Upper lobe of right lung (tissue), 1 donor: ENCODE results near the gene STYK1. TPM values are rescaled to one million over a fixed set of nuclear protein-coding genes. Genes with fewer than 3 reads are reported as not detected.
"Not testable (repeated sequence)": the region's sequence is repeated elsewhere in the genome, so short reads cannot be mapped to it uniquely, and the experiment has no call there.

Experiments used
- ATAC-seq: fragments of 200-7000 bp; cut with Tn5 transposase; one replicate; pipeline ENCODE4 v1.9.1; 2020; ENCODE audit warnings: mild to moderate bottlenecking, moderate library complexity
- DNase-seq: peaks from one replicate; pipeline ENCODE4 v3.0.0-alpha.2; 2020
- H3K27ac ChIP-seq: fragments of 200-600 bp; one replicate; pipeline ENCODE4 v1.8.0; 2022
- H3K27me3 ChIP-seq: fragments of 200-600 bp; one replicate; pipeline ENCODE4 v1.8.0; 2022; ENCODE audit warnings: mild to moderate bottlenecking
- H3K36me3 ChIP-seq: fragments of 200-600 bp; one replicate; pipeline ENCODE4 v1.8.0; 2022
- H3K4me1 ChIP-seq: fragments of 200-600 bp; one replicate; pipeline ENCODE4 v1.8.0; 2022
- H3K4me3 ChIP-seq: fragments of 200-600 bp; one replicate; pipeline ENCODE4 v1.8.0; 2022; ENCODE audit warnings: mild to moderate bottlenecking
- H3K9me3 ChIP-seq: fragments of 200-600 bp; one replicate; pipeline ENCODE4 v1.8.0; 2022
- intact Hi-C: fragments of 100-400 bp; cut with DNase I; formaldehyde crosslinking; loops from one replicate; pipeline ENCODE4 v1.11.0; 2022
- total RNA-seq: library from RNA; stranded (reverse); fragmentation: NEBNext Ultra II Directional; extraction: Animal tissue kit (Norgen Biotek cat#: 25700); gene quantifications from one replicate; pipeline ENCODE4 v1.2.1, GENCODE V29; 2021
- TF ChIP-seq, protein P1 (sequence below): fragments of 200-600 bp; IDR thresholded peaks from one replicate; pipeline ENCODE4 v1.8.0; 2022; ENCODE audit warnings: antibody characterized with exemption
- donor health status: DM: no; HTN: yes; CAD: no; lungs with severe emphysema.

STYK1 gene
- total RNA-seq, 1 donor from 2014 or later, result 0.93 TPM

- no peaks in the 10 kb centered on the region for H3K27me3 ChIP-seq
- no peaks in the 10 kb centered on the region for H3K4me1 ChIP-seq
- H3K27ac ChIP-seq, result no peak overlapping the region
- H3K4me3 ChIP-seq, result no peak overlapping the region
- DNase-seq (no peak), ATAC-seq (no peak)
- no peaks in the 10 kb centered on the region for H3K9me3 ChIP-seq
- intact Hi-C loops, result no loop called here
- H3K36me3 ChIP-seq, result no peaks in the 10 kb centered on the region
- TF ChIP-seq, protein P1, sequence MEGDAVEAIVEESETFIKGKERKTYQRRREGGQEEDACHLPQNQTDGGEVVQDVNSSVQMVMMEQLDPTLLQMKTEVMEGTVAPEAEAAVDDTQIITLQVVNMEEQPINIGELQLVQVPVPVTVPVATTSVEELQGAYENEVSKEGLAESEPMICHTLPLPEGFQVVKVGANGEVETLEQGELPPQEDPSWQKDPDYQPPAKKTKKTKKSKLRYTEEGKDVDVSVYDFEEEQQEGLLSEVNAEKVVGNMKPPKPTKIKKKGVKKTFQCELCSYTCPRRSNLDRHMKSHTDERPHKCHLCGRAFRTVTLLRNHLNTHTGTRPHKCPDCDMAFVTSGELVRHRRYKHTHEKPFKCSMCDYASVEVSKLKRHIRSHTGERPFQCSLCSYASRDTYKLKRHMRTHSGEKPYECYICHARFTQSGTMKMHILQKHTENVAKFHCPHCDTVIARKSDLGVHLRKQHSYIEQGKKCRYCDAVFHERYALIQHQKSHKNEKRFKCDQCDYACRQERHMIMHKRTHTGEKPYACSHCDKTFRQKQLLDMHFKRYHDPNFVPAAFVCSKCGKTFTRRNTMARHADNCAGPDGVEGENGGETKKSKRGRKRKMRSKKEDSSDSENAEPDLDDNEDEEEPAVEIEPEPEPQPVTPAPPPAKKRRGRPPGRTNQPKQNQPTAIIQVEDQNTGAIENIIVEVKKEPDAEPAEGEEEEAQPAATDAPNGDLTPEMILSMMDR, result no peak
These were observed 9.4 kb downstream of the STYK1 start for GRCh38 chr12:10664499-10664898.

- Histone ChIP-seq H3K4me1 (no peaks in the 10 kb centered on the region), H3K27ac (no peak overlapping the region), H3K27me3 (no peaks in the 10 kb centered on the region), H3K36me3 (no peaks in the 10 kb centered on the region), H3K4me3 (no peak overlapping the region), H3K9me3 (no peaks in the 10 kb centered on the region)
- TF ChIP-seq, protein P1, result no peak
- no peak for DNase-seq
- ATAC-seq, result no peak
- intact Hi-C loops, result no loop called here
These were observed 10.0 kb downstream of the STYK1 start for GRCh38 chr12:10663869-10664268.

GRCh38 chr12:10661338-10661737 is 12.5 kb downstream of the STYK1 start:
- intact Hi-C loops, result no loop called here
- no peaks in the 10 kb centered on the region for H3K9me3 ChIP-seq
- no peaks in the 10 kb centered on the region for H3K4me1 ChIP-seq
- no peaks in the 10 kb centered on the region for H3K36me3 ChIP-seq
- no peaks in the 10 kb centered on the region for H3K27me3 ChIP-seq
- TF ChIP-seq, protein P1, result no peak
- no peak for DNase-seq
- ATAC-seq, result peak; percentile 21
- no peak overlapping the region for H3K27ac ChIP-seq
- no peak overlapping the region for H3K4me3 ChIP-seq

DNA sequence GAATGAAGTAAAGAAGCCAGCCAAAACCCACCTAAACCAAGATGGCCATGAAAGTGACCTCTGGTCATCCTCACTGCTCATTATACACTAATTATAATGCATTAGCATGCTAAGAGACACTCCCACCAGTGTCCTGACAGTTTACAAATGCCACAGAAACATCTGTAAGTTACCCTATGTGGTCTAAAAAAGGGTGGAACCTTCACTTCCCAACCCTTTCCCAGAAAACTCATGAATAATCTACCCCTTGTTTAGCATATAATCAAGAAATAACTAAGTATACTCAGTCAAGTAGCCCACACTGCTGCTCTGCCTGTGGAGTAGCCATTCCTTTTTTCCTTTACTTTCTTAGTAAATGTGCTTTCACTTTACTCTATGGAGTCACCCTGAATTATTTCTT is 19.8 kb downstream of the STYK1 start:
- no peak for ATAC-seq
- no peak for DNase-seq
- Histone ChIP-seq H3K9me3 (no peaks in the 10 kb centered on the region), H3K36me3 (no peaks in the 10 kb centered on the region), H3K4me1 (no peaks in the 10 kb centered on the region), H3K27me3 (no peaks in the 10 kb centered on the region), H3K27ac (no peak overlapping the region), H3K4me3 (no peak overlapping the region)
- TF ChIP-seq, protein P1, result no peak
- intact Hi-C loops, result no loop called here

GRCh38 chr12:10652192-10652591 is 21.7 kb downstream of the STYK1 start:
- DNase-seq, result no peak

DNA sequence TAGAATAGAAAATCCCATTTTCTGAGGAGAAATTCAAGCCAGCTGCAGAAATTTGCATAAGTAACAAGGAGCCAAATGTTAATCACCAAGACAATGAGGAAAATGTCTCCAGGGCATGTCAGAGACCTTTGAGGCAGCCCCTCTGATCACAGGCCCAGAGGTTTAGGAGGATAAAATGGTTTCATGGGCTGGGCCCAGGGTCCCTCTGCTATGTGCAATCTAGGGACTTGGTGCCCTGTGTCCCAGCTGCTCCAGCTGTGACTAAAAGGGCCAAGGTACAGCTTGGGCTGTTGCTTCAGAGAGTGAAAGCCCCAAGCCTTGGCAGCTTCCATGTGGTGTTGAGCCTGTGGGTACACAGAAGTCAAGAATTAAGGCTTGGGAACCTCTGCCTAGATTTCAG is 27.3 kb downstream of the STYK1 start:
- intact Hi-C loops, ATAC-seq, H3K36me3 ChIP-seq, H3K4me1 ChIP-seq, H3K27me3 ChIP-seq, H3K4me3 ChIP-seq, H3K9me3 ChIP-seq, H3K27ac ChIP-seq, DNase-seq: not testable (repeated sequence)

More at GRCh38 chr12:10652192-10652591, 21.7 kb downstream of the STYK1 start:
- no peak for ATAC-seq
- H3K27ac ChIP-seq, result no peak overlapping the region
- no peaks in the 10 kb centered on the region for H3K36me3 ChIP-seq
- TF ChIP-seq, protein P1, result no peak
- intact Hi-C loops, result no loop called here
- no peaks in the 10 kb centered on the region for H3K27me3 ChIP-seq
- no peaks in the 10 kb centered on the region for H3K4me1 ChIP-seq
- no peaks in the 10 kb centered on the region for H3K9me3 ChIP-seq
- no peak overlapping the region for H3K4me3 ChIP-seq
